Stimulated activated CD8-positive, alpha-beta memory T cell treated with anti-CD3 and anti-CD28 coated beads, Interleukin-12 subunit alpha, Interleukin-12 subunit beta, amount 100 ng/mL, for 1 hour (primary cell): ENCODE data around the gene FBXO39.
A peak's percentile ranks its signal among the peaks of the same experiment; 100 is the strongest.
"Not testable (repeated sequence)": the region's sequence is repeated elsewhere in the genome, so short reads cannot be mapped to it uniquely, and the experiment has no call there.

Experiments
- DNase-seq: peaks from one replicate; pipeline ENCODE4 v3.0.0-alpha.2; 2020; ENCODE audit warnings: low read depth

FBXO39 gene

GRCh38 chr17:6793748-6794493 is 17.9 kb downstream of the FBXO39 start:
- DNase-seq: no peak

GRCh38 chr17:6796017-6796886 is 20.2 kb downstream of the FBXO39 start:
- DNase-seq: no peak

GRCh38 chr17:6796887-6797490 is 21.0 kb downstream of the FBXO39 start:
- DNase-seq: no peak

- DNase-seq: no peak
Measured at GRCh38 chr17:6797718-6798351, 21.8 kb downstream of the FBXO39 start.

GRCh38 chr17:6799738-6800137 is 23.7 kb downstream of the FBXO39 start:
- no peak for DNase-seq

- DNase-seq: no peak
Measured at GRCh38 chr17:6800422-6801027, 24.5 kb downstream of the FBXO39 start.

- DNase-seq: no peak
Measured at GRCh38 chr17:6811510-6811909, 35.5 kb downstream of the FBXO39 start.

- DNase-seq: no peak
Measured at GRCh38 chr17:6812295-6812694, 36.3 kb downstream of the FBXO39 start.

GRCh38 chr17:6815775-6816174 is 39.8 kb downstream of the FBXO39 start:
- no peak for DNase-seq

- DNase-seq: not testable (repeated sequence)
Measured at GRCh38 chr17:6816368-6816767, 40.4 kb downstream of the FBXO39 start.

- DNase-seq: no peak
Measured at GRCh38 chr17:6818938-6819337, 42.9 kb downstream of the FBXO39 start.

GRCh38 chr17:6823011-6823442 is 47.0 kb downstream of the FBXO39 start:
- no peak for DNase-seq

- no peak for DNase-seq
Measured at GRCh38 chr17:6830383-6830986, 54.5 kb downstream of the FBXO39 start.

- DNase-seq: peak; percentile 55
Measured at GRCh38 chr17:6831661-6832263, 55.7 kb downstream of the FBXO39 start, which contains the start of gene TEKT1. Gene TEKT1 (minus strand): TSS chr17:6831729. CDS start chr17:6830376, 1,353 bp downstream.
